HG02759 (cell line): Measurements from ENCODE around the gene IL10.
"Not testable (repeated sequence)": the region's sequence is repeated elsewhere in the genome, so short reads cannot be mapped to it uniquely, and the experiment has no call there.

Experiments used
- ATAC-seq: cut with Tn5 transposase; IDR thresholded peaks from one replicate; pipeline ENCODE4 v1.9.1; 2021; ENCODE audit warnings: mild to moderate bottlenecking, moderate library complexity; ENCODE audit not compliant: unreplicated experiment

The IL10 gene

DNA sequence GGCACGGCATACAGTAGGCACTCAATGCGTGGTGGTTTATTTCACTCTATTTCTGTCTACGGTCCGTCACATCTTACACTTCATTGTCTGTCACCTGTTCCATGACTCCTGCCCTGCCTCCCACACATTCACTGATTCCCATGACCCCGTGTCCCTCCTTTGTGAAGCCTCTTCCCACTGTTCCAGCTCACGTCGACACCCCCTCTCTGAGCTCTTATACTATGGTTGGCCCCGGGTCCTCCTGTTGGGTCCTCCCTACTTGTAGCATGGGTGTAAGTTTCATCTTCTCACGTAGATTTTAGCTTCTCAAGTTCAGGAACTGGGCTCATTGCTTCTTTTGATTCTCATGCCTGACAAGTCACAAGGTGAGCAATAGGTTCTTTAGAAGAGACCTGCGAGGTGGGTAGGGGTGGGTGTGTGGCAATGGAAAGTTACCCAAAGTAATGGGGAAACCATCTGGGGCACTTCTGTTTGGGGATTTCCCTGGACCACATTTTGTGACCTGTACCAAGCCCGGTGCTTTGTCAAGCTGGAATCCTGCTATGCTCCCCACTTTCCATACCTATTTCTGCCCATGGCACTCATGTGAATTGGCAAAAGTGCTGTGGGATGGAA lies 22.1 kb upstream of the IL10 start:
- ATAC-seq = no peak

- ATAC-seq = no peak
These were observed 21.3 kb upstream of the IL10 start for GRCh38 chr1:206793620-206794019.

GRCh38 chr1:206792939-206793607 lies 20.8 kb upstream of the IL10 start:
- peak; percentile 51 for ATAC-seq

GRCh38 chr1:206790502-206791250 lies 18.4 kb upstream of the IL10 start:
- ATAC-seq = peak; percentile 33

- no peak for ATAC-seq
These were observed 16.3 kb upstream of the IL10 start for GRCh38 chr1:206788487-206789050.

DNA sequence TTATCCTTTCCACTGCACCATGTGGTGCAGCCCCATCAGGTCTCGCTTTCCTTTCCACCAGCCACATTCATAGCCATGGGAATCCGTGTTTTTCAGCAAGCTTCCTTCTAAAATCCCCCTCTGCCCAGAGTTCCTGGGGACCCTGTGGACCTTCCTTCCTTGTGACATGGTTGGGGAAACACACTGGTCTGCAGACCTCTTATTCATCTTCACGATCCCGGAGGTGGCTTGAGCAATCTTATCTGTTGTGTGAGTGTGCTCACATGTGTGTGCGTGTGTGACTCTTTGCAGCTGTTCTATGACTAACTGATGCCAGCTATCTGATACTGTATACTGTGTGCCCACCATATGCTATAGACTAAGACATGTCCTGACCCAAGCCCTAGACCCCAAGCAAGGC lies 15.6 kb upstream of the IL10 start:
- no peak for ATAC-seq

DNA sequence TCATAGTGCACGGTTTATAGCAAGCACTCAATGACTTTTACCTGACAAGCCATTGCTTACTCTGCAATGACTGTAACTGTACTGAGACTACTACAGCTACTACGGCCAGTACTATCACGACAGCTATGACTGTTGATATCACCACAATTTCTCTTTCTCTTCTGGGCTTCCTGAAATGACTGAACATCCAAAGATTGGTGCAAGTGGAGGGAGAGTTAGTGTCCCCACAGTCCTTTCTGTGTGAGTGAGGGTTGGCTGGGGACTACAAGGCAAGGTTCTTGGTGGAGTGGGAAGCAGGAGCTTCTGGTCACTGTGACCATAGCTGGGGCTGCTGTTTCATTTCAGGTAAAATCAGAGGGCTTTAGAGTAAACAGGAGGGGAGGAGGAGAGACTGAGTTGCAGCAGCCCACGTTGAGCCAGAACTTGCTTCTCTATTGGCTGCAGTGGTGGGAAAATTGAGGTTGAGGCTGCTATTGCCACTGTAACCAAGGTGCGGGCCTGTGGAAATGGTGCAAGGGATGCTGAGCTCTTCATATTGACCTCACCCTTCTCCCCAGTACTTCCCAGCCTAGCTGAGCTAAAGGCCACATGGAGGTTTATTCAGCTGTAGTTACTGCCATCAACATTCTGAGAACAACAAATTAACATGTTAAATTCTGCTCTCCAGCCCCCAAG lies 14.1 kb upstream of the IL10 start:
- no peak for ATAC-seq

DNA sequence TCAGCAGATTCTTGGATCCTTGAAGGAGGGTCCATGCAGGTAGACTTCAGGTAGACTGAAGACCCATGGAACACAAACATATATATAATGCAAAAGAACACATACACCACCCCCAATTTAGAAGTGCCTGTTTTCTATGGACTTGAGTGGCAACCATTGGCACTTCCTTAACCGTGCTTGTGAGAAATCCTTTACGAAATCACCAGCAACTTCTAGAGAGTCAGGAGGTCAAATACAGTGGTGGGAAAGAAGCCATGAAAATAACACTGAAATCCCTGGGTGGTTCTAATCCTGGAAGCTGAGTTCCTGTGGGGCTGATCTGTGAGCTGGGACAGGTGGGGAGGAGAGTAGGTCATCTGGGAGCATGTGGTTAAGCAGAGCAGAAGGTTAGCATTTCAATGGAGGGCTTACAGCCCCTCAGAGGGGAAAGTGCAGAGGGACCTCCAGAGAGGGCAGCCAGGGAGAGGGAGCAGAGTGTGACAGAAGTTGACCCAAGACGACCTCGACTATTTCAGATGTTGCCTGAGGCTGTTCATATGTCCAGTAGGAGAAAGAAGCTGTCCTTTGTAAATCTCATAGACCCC lies 13.0 kb upstream of the IL10 start:
- ATAC-seq = no peak

DNA sequence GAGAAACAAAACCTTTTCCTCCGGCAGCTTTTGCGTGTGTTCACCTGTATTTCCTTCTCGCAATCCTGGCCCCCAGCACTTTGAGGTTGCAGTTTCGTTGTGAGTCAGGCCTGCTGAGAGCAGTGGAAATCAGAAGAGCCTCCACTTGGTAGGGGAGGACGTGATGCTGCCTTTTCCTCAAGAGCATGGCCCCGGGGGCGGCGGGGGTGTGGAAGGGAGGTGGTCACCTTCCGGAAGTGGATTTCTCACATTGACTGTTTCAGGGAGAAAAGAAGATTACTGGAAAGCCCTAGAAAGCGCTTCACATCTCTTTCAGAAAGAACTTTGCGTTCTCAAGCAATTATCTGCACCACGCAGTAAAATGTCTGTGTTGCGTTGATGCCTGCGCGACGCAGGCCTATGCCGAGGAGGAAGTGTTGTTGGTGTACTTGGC lies 12.2 kb upstream of the IL10 start:
- peak; percentile 60 for ATAC-seq

DNA sequence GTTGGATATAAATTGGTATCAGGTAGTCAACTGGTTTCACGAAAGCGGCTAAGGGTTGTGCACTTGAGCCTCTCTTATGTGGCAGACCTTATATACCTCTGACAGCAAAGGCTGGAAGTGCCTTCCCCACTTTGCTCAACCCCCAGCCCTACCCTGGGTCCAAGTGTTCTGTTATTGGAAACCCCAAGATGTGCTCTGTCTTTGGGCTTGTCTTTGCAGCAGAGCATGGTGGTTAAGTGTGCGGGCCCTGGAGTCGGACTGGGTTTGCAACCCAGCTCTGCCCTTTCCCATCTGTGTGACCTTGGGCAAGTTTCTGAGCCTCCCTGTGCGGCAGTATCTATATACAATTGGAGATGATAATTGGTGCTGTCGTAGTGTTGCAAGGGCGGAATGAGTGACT lies 11.2 kb upstream of the IL10 start:
- ATAC-seq = no peak

DNA sequence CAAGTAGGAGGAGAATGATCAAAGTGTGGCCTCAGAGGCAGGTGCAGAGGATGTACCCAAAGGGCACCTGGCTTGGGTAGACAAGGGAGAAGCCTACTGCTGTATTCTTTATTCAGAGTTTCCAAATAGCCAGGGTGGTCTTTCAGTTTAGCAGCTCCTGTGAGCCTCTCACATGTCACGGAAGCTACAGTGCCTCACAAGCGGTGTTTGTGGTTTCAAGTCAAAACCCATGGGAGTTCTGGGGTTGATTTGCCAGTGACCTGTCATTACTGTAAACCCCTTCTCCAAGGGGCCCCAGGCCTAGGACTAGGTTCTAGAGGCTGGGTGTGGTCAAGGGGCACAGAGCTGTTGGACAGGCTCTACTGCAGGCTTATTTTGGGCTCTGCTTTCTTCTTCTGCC lies 10.2 kb upstream of the IL10 start:
- ATAC-seq = peak; percentile 81

- no peak for ATAC-seq
These were observed 7.3 kb upstream of the IL10 start for GRCh38 chr1:206779638-206780037.

DNA sequence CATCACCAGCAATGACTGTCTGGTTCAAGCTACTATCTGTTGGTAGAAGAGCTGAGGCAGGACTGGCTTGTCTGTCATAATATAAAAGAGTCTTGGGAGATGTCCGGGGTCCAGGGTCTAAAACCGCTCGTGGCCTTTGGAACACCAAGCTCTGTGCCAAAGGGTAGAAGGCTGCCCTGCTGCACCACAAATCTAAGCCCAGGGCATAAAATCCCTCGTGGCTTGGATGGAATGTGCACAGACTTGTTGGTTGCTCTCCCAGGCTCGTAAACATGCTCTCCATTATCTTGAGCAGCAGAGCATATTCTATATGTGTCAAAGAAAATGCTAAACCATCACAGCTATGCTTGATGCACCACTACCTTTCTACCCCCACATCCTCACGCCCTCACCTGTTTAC lies 6.6 kb upstream of the IL10 start:
- ATAC-seq = not testable (repeated sequence)

DNA sequence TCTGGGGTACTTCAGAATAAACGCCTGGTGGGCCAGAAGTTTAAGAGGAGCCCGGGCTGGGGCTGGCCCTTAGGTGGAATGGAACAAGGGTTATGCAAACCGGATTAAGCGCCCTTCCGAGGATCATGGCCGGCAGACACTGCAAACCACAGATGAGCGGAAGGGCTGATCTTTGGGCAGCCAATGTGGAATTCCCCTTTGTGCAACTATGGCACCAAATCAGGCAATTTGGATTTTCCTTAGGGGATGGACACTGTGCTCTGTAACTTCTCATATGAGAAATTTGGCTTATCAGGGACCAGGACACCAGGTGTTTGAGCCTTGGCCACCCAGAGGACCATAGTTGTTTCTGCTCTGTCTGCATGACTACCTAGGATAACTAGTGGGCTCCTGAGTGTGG lies 5.7 kb upstream of the IL10 start:
- ATAC-seq = no peak

DNA sequence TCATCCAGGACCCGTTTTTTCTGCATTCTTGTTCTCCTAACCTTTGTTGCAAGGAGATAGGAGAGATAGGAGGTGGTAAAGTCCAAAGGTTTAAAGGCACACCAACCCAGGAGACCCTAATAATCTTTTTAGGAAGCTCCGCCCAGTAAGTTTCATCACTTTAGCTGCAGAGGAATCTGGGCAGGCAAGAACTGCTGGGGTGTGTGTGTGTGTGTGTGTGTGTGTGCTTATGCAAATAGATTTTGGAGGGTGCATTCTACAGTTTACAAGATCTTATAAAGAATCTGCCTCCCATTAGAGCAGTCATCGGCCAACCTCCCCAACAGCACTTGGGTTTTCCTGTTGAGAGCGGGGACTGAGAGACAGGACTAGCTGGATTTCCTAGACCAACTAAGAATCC lies 3.9 kb upstream of the IL10 start:
- ATAC-seq = no peak

- ATAC-seq = no peak
These were observed 1.8 kb upstream of the IL10 start for GRCh38 chr1:206774093-206774492.

DNA sequence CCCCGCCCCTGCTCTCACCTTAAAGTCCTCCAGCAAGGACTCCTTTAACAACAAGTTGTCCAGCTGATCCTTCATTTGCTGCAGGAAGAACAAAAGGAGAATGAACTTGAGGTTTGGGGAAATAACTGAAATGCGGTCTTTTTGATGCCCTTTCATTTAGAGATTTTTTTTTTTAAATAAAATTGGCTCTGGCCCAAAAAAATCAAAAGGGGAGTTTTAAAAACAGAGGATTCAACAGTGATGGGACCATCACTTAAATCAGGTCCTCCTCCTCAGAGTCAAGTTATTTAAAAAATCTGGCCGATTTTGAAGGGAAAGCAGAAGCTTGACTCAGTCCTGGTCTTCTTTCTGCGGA lies 979 bp downstream of the IL10 start:
- no peak for ATAC-seq

GRCh38 chr1:206770531-206771337 lies 1.6 kb downstream of the IL10 start, which contains the start of gene IL19:
Gene IL19, plus strand, starts transcription at chr1:206770773. Its CDS starts 65,890 bp downstream, at chr1:206836663.
- no peak for ATAC-seq

DNA sequence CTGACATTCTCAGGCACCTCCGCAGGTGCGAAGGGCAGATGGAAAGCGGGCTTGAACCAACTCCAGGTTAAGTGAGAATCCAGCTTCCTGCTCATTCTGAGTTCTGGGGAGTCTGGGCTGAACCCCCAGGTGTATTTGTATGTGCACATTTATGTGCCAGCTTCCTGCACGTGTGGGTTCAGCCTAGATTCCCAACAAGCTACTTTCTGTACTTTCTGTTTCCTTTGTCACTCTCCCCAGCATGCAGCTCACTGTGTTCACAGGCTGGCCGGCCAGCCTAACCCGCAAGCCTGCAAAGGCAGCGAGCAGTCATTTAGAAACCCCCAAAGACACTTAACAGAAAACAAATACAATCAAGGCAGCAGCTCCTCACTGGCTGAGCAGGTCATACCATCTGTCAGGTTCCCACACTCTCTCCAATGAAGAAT lies 3.0 kb downstream of the IL10 start:
- ATAC-seq = peak; percentile 71
